Endodermal cell (in vitro differentiated cells): Measurements from ENCODE around the gene CCDC69. TPM values are rescaled to one million over a fixed set of nuclear protein-coding genes. Genes with fewer than 3 reads are reported as not detected.

ENCODE experiments used
- DNase-seq: peaks from one replicate; pipeline ENCODE4 v3.0.0-alpha.2; 2017
- H3K27ac ChIP-seq: 2 replicates; pipeline ENCODE4 v1.5.1; 2013; ENCODE audit warnings: mild to moderate bottlenecking, low read depth, low read length, moderate library complexity
- H3K27me3 ChIP-seq: 2 replicates; pipeline ENCODE4 v1.6.1; 2013; ENCODE audit warnings: mild to moderate bottlenecking, low read length, moderate library complexity; ENCODE audit not compliant: insufficient read depth, control insufficient read depth, poor library complexity, severe bottlenecking
- H3K36me3 ChIP-seq: 2 replicates; pipeline ENCODE4 v1.7.0; 2013; ENCODE audit warnings: mild to moderate bottlenecking, low read length, moderate library complexity; ENCODE audit not compliant: control insufficient read depth, insufficient read depth
- H3K4me1 ChIP-seq: one replicate; pipeline ENCODE4 v1.7.0; 2013; ENCODE audit warnings: low read length; ENCODE audit not compliant: control insufficient read depth, insufficient read depth
- H3K4me3 ChIP-seq: 2 replicates; pipeline ENCODE4 v1.5.1; 2013; ENCODE audit warnings: mild to moderate bottlenecking, low read length, moderate library complexity
- H3K9ac ChIP-seq: 2 replicates; pipeline ENCODE4 v1.6.1; 2013; ENCODE audit warnings: mild to moderate bottlenecking, low read length, moderate library complexity; ENCODE audit not compliant: poor library complexity, severe bottlenecking; ENCODE audit errors: extremely low read depth
- H3K9me3 ChIP-seq: 2 replicates; pipeline ENCODE4 v1.6.1; 2013; ENCODE audit warnings: mild to moderate bottlenecking, low read length, moderate library complexity; ENCODE audit not compliant: control insufficient read depth
- H3K27ac Mint-ChIP-seq: 2 replicates; pipeline ENCODE4 v1.8.0; 2020; ENCODE audit warnings: mixed read lengths
- H3K27me3 Mint-ChIP-seq: 2 replicates; pipeline ENCODE4 v1.8.0; 2021; ENCODE audit warnings: mild to moderate bottlenecking, mixed read lengths; ENCODE audit not compliant: insufficient read depth
- H3K36me3 Mint-ChIP-seq: 2 replicates; pipeline ENCODE4 v1.8.0; 2020; ENCODE audit warnings: low read depth, mixed read lengths
- H3K4me1 Mint-ChIP-seq: 2 replicates; pipeline ENCODE4 v1.8.0; 2020; ENCODE audit warnings: mixed read lengths
- H3K4me3 Mint-ChIP-seq: 2 replicates; pipeline ENCODE4 v1.8.0; 2020; ENCODE audit warnings: mild to moderate bottlenecking, moderate library complexity, mixed read lengths
- H3K9me3 Mint-ChIP-seq: 2 replicates; pipeline ENCODE4 v1.8.0; 2020; ENCODE audit warnings: mild to moderate bottlenecking, mixed read lengths
- CTCF ChIP-seq: fragments of 200-600 bp; sonication (generic); conservative IDR thresholded peaks from 2 replicates; pipeline ENCODE4 v1.5.0; 2021; ENCODE audit warnings: antibody characterized with exemption, mild to moderate bottlenecking
- WGBS, 2 experiments: methylation state at CpG; one replicate each; pipeline versions ENCODE4 v1.1.5 to v1.1.7; 2013; ENCODE audit warnings: missing lambda C conversion rate in 2 of 2, mixed read lengths in 1 of 2; ENCODE audit not compliant: insufficient coverage in 1 of 2, insufficient read length in 1 of 2; 5-methylcytosine and 5-hydroxymethylcytosine counted together
- total RNA-seq, 2 donors: library from RNA; stranded (reverse); fragmentation: NEBNext Ultra II Directional in 1 of 2; extraction: Animal tissue kit (Norgen Biotek cat#: 25700) in 1 of 2; gene quantifications; 2 replicates in 1 of 2; 3 replicates in 1 of 2; pipeline ENCODE4 v1.2.1, GENCODE V29; 2021

The CCDC69 gene
- total RNA-seq, 2 donors from 2014 or later = 4.4 to 6.4 TPM

GRCh38 chr5:151244206-151244605 is 20.3 kb upstream of the CCDC69 start:
- no peak for DNase-seq
- Histone ChIP-seq H3K4me1 (no peaks in the 10 kb centered on the region), H3K36me3 (no peaks in the 10 kb centered on the region), H3K27me3 (no peaks in the 10 kb centered on the region), H3K27ac (no peak overlapping the region), H3K9ac (no peak overlapping the region), H3K4me3 (no peak overlapping the region), H3K9me3 (peaks cover 10% of the 10 kb centered on the region)
- TF ChIP-seq CTCF = no peak
- Mint-ChIP-seq H3K36me3 (no peaks in the 10 kb centered on the region), H3K4me1 (peaks cover 18% of the 10 kb centered on the region), H3K9me3 (peaks cover 13% of the 10 kb centered on the region), H3K27ac (no peak overlapping the region), H3K4me3 (no peak overlapping the region), H3K27me3 (peaks cover 1% of the 10 kb centered on the region)
- 98% methylated on average over 3 of the region's 3 CpGs; no CpG with 5 or more reads in 1 of the 2 experiments for WGBS, 2 experiments

- no peak for TF ChIP-seq CTCF
- Mint-ChIP-seq H3K4me1 (peaks cover 20% of the 10 kb centered on the region), H3K27me3 (peaks cover 2% of the 10 kb centered on the region), H3K27ac (no peak overlapping the region), H3K36me3 (no peaks in the 10 kb centered on the region), H3K4me3 (no peak overlapping the region), H3K9me3 (peaks cover 13% of the 10 kb centered on the region)
- Histone ChIP-seq H3K4me1 (no peaks in the 10 kb centered on the region), H3K27me3 (no peaks in the 10 kb centered on the region), H3K27ac (no peak overlapping the region), H3K9ac (no peak overlapping the region), H3K9me3 (peaks cover 10% of the 10 kb centered on the region), H3K4me3 (no peak overlapping the region), H3K36me3 (no peaks in the 10 kb centered on the region)
- no peak for DNase-seq
- 92 to 93% methylated on average over 4 of the region's 4 CpGs for WGBS, 2 experiments
Observed at GRCh38 chr5:151243564-151243963, 19.7 kb upstream of the CCDC69 start.

GRCh38 chr5:151243127-151243526 is 19.2 kb upstream of the CCDC69 start:
- Mint-ChIP-seq H3K9me3 (peaks cover 13% of the 10 kb centered on the region), H3K27ac (no peak overlapping the region), H3K27me3 (peaks cover 4% of the 10 kb centered on the region), H3K4me1 (peaks cover 24% of the 10 kb centered on the region), H3K4me3 (no peak overlapping the region), H3K36me3 (no peaks in the 10 kb centered on the region)
- H3K36me3 ChIP-seq = no peaks in the 10 kb centered on the region
- DNase-seq = no peak
- no peak for TF ChIP-seq CTCF
- 90 to 100% methylated on average over 2 to 4 of the region's 4 CpGs for WGBS, 2 experiments
- H3K9ac ChIP-seq = no peak overlapping the region
- no peaks in the 10 kb centered on the region for H3K27me3 ChIP-seq
- H3K9me3 ChIP-seq = peaks cover 10% of the 10 kb centered on the region
- no peak overlapping the region for H3K4me3 ChIP-seq
- no peak overlapping the region for H3K27ac ChIP-seq
- no peaks in the 10 kb centered on the region for H3K4me1 ChIP-seq
